Renal cortex interstitium (tissue), 11 donors: ENCODE data around the gene ZDHHC8. TPM values are rescaled to one million over a fixed set of nuclear protein-coding genes. Genes with fewer than 3 reads are reported as not detected.

ENCODE experiments used
- DNase-seq, 11 donors: peaks; one replicate each; pipeline ENCODE4 v3.0.0-alpha.2; 2013; ENCODE audit warnings: low read depth in 9 of 11, low spot score in 4 of 11; ENCODE audit errors: extremely low read depth in 1 of 11
- polyA plus RNA-seq, 3 donors: library from polyadenylated mRNA; unstranded; fragments of 120-200 nt; gene quantifications; one replicate each; pipeline ENCODE4 v1.2.1, GENCODE V29; 2013; ENCODE audit not compliant: insufficient read length in 3 of 3

The ZDHHC8 gene
- polyA plus RNA-seq, 3 donors, result 30.4 to 52.1 (median 49.2) TPM

- no peak for DNase-seq
Measured at GRCh38 chr22:20091690-20092476, 39.7 kb upstream of the ZDHHC8 start.

GRCh38 chr22:20092477-20092854, 39.1 kb upstream of the ZDHHC8 start:
- DNase-seq, result no peak

GRCh38 chr22:20093418-20094196, 38.0 kb upstream of the ZDHHC8 start:
- no peak for DNase-seq

- no peak for DNase-seq
Measured at GRCh38 chr22:20094197-20094807, 37.3 kb upstream of the ZDHHC8 start.

- DNase-seq, result no peak
Measured at GRCh38 chr22:20095521-20095920, 36.1 kb upstream of the ZDHHC8 start.

- no peak for DNase-seq
Measured at GRCh38 chr22:20096574-20097420, 34.8 kb upstream of the ZDHHC8 start.

GRCh38 chr22:20099099-20099711, 32.4 kb upstream of the ZDHHC8 start:
- DNase-seq, result no peak

GRCh38 chr22:20101638-20102037, 30.0 kb upstream of the ZDHHC8 start:
- DNase-seq, result no peak

GRCh38 chr22:20102203-20102780, 29.3 kb upstream of the ZDHHC8 start:
- DNase-seq, result no peak

- no peak for DNase-seq
Measured at GRCh38 chr22:20105456-20106204, 26.0 kb upstream of the ZDHHC8 start.

GRCh38 chr22:20106205-20106848, 25.3 kb upstream of the ZDHHC8 start:
- no peak for DNase-seq

- no peak for DNase-seq
Measured at GRCh38 chr22:20106849-20107237, 24.8 kb upstream of the ZDHHC8 start.

- DNase-seq, result no peak
Measured at GRCh38 chr22:20107471-20107901, 24.1 kb upstream of the ZDHHC8 start.

- no peak for DNase-seq
Measured at GRCh38 chr22:20107951-20108756, 23.4 kb upstream of the ZDHHC8 start.

- DNase-seq, result no peak
Measured at GRCh38 chr22:20108757-20109230, 22.8 kb upstream of the ZDHHC8 start.
